K562 (cell line): ENCODE results near the gene PHF5A. TPM values are rescaled to one million over a fixed set of nuclear protein-coding genes. Genes with fewer than 3 reads are reported as not detected.

Experiments
- ATF7 ChIP-seq: fragments of 450-650 bp; IDR thresholded peaks from 2 replicates; pipeline ENCODE4 v1.7.1; 2014; ENCODE audit warnings: mild to moderate bottlenecking, moderate library complexity
- BCL6 ChIP-seq: fragments of 250-450 bp; sonication (Bioruptor Pico); IDR thresholded peaks from 2 replicates; pipeline ENCODE4 v1.4.0; 2020
- CBX8 ChIP-seq: fragments of 200-600 bp; sonication (generic); IDR thresholded peaks from 2 replicates; pipeline ENCODE4 v1.6.1; 2012; ENCODE audit warnings: borderline replicate concordance, mixed run types, low read depth, mild to moderate bottlenecking, moderate library complexity, mixed read lengths, low read length, control low read depth, inconsistent platforms; ENCODE audit not compliant: poor library complexity, severe bottlenecking; ENCODE audit errors: extremely low read depth
- HNRNPUL1 ChIP-seq: fragments of 200-400 bp; formaldehyde crosslinking; IDR thresholded peaks from 2 replicates; pipeline ENCODE4 v1.6.1; 2017; ENCODE audit warnings: low read length
- MAFF ChIP-seq: IDR thresholded peaks from 2 replicates; pipeline ENCODE4 v1.6.1; 2012; ENCODE audit warnings: low read length, improper control_type of control experiment
- MEF2A ChIP-seq: IDR thresholded peaks from 2 replicates; pipeline ENCODE4 v1.6.1; 2011; ENCODE audit warnings: low read depth, mild to moderate bottlenecking, low read length, moderate library complexity; ENCODE audit not compliant: control insufficient read depth
- MEIS2 ChIP-seq: fragments of 450-650 bp; IDR thresholded peaks from 2 replicates; pipeline ENCODE4 v1.6.1; 2014; ENCODE audit warnings: mild to moderate bottlenecking; ENCODE audit not compliant: partially characterized antibody
- MTF1 ChIP-seq: fragments of 250-450 bp; sonication (Bioruptor Pico); IDR thresholded peaks from 2 replicates; pipeline ENCODE4 v1.9.0; 2021; ENCODE audit warnings: moderate library complexity, mild to moderate bottlenecking, inconsistent platforms, borderline replicate concordance
- NONO ChIP-seq, 2 experiments: fragments of 200-400 bp in 1 of 2; fragments of 450-650 bp in 1 of 2; formaldehyde crosslinking in 1 of 2; IDR thresholded peaks; 2 replicates each; pipeline ENCODE4 v1.6.1; 2017; ENCODE audit warnings: low read depth in 2 of 2, mild to moderate bottlenecking in 2 of 2, moderate library complexity in 2 of 2, low read length in 1 of 2
- PCBP1 ChIP-seq: fragments of 200-400 bp; formaldehyde crosslinking; IDR thresholded peaks from 2 replicates; pipeline ENCODE4 v1.6.1; 2018; ENCODE audit warnings: mild to moderate bottlenecking, low read depth, low read length; ENCODE audit not compliant: poor library complexity, severe bottlenecking
- PHB2 ChIP-seq: fragments of 450-650 bp; IDR thresholded peaks from 2 replicates; pipeline ENCODE4 v1.6.1; 2017; ENCODE audit warnings: low read depth
- RFX7 ChIP-seq: fragments of 250-450 bp; sonication (Bioruptor Pico); IDR thresholded peaks from 2 replicates; pipeline ENCODE4 v1.5.1; 2021; ENCODE audit warnings: mild to moderate bottlenecking
- SOX6 ChIP-seq: fragments of 450-650 bp; IDR thresholded peaks from 2 replicates; pipeline ENCODE4 v1.6.1; 2014; ENCODE audit warnings: mild to moderate bottlenecking
- TCF3 ChIP-seq: sonication (generic); formaldehyde crosslinking; IDR thresholded peaks from 2 replicates; pipeline ENCODE4 v1.4.0; 2020; ENCODE audit warnings: mild to moderate bottlenecking, missing genetic modification reagents
- YY1 ChIP-seq, 3 experiments: IDR thresholded peaks; 2 replicates each; pipeline ENCODE4 v1.6.1; 2011; ENCODE audit warnings: low read length in 2 of 3, mild to moderate bottlenecking in 2 of 3, moderate library complexity in 2 of 3, borderline replicate concordance in 1 of 3, control low read depth in 1 of 3, low read depth in 1 of 3; ENCODE audit not compliant: insufficient read depth in 3 of 3, insufficient replicate concordance in 2 of 3, control insufficient read depth in 1 of 3, insufficient read length in 1 of 3; ENCODE audit errors: extremely low read depth in 1 of 3
- ZNF134 ChIP-seq: fragments of 250-450 bp; sonication (Bioruptor Pico); conservative IDR thresholded peaks from 2 replicates; pipeline ENCODE4 v1.4.0; 2020
- polyA plus RNA-seq, 8 experiments: library from polyadenylated mRNA; depleted of rRNA in 4 of 8; stranded (reverse) in 5 of 8; unstranded in 3 of 8; fragments of >200 nt; fragmentation: Nextera tagmentation in 2 of 8; fragmentation: Illumina TruSeq in 1 of 8; extraction: Ambion mirVana in 2 of 8; extraction: Trizol in 1 of 8; gene quantifications; 2 replicates each; pipeline versions ENCODE4 v1.2.1 to v1.2.3, GENCODE V29; 2011 to 2014; ENCODE audit warnings: inconsistent platforms in 1 of 8, missing spikeins in 1 of 8
- total RNA-seq, 7 experiments: library from RNA; depleted of rRNA in 6 of 7; stranded (reverse); fragments of >200 nt in 6 of 7; fragmentation: Illumina TruSeq in 2 of 7; extraction: Trizol in 2 of 7; gene quantifications; 2 replicates each; pipeline versions ENCODE4 v1.2.1 to v1.2.3, GENCODE V29; 2011 to 2021; ENCODE audit warnings: low replicate concordance in 1 of 7
- TF ChIP-seq, protein P1 (sequence below): fragments of 450-650 bp; IDR thresholded peaks from 2 replicates; pipeline ENCODE4 v1.6.1; 2018; ENCODE audit warnings: mild to moderate bottlenecking, low read depth; ENCODE audit not compliant: partially characterized antibody
- TF ChIP-seq, protein P2 (sequence below), 2 experiments: IDR thresholded peaks; 2 replicates each; pipeline ENCODE4 v1.6.1; 2012; ENCODE audit warnings: improper control_type of control experiment in 2 of 2, low read depth in 2 of 2, low read length in 2 of 2, borderline replicate concordance in 1 of 2
- TF ChIP-seq, protein P3 (sequence below): sonication (generic); formaldehyde crosslinking; IDR thresholded peaks from 2 replicates; pipeline ENCODE4 v1.4.0; 2020; ENCODE audit warnings: mild to moderate bottlenecking, missing genetic modification reagents
- TF ChIP-seq, protein P4 (sequence below): fragments of 450-650 bp; conservative IDR thresholded peaks from 2 replicates; pipeline ENCODE4 v1.6.1; 2016; ENCODE audit warnings: missing genetic modification characterization, low read depth, mild to moderate bottlenecking, missing compliant biosample characterization, moderate library complexity

PHF5A gene
- total and polyA plus RNA-seq, 9 of the 15 experiments (the other 6 are each of a cell fraction or from before 2014, with no cell fraction given) = 14.2 to 144 (median 101) TPM

DNA sequence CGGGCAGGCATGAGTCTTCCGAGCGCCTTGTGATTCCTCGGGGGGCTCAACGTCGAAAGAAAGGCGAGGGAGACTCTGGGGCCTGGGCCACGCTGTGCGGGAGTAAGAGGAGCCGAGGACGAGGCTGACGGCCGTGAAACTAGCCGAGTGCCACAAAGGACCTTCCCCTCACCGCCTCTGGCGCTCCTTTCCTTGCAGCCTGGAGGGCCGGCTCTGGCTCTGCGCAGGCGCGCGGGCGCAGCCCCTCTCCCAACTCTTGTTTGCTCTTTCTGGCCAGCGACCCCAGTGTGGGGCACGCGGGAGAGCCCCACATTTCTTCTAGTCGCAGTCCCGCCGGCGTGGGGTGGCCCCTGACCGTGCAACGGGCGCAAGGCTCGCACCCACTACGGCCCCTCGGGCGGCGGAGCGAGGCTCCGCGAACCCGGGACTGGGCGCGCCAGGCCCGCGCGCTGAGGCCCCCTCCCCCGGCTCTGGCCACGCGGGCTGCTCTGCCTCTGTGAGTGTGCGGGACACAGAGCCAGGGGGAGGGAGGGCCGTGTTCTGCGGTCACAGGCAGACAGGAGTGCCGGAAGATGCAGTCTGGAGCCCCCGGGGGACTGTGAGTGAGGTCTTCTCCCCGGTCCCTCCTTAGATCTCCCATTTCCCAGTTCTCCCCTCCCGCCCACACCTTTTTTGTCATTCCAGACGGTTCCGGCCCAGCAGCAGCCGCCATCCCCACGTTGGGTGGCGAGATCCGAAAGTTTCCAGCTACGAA lies 20.9 kb downstream of the PHF5A start (continued):
- TF ChIP-seq, protein P1, sequence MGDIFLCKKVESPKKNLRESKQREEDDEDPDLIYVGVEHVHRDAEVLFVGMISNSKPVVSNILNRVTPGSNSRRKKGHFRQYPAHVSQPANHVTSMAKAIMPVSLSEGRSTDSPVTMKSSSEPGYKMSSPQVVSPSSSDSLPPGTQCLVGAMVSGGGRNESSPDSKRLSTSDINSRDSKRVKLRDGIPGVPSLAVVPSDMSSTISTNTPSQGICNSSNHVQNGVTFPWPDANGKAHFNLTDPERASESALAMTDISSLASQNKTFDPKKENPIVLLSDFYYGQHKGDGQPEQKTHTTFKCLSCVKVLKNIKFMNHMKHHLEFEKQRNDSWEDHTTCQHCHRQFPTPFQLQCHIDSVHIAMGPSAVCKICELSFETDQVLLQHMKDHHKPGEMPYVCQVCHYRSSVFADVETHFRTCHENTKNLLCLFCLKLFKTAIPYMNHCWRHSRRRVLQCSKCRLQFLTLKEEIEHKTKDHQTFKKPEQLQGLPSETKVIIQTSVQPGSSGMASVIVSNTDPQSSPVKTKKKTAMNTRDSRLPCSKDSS = no peak
- TF ChIP-seq SOX6 = no peak
- TF ChIP-seq ATF7 = no peak
- TF ChIP-seq, protein P2, sequence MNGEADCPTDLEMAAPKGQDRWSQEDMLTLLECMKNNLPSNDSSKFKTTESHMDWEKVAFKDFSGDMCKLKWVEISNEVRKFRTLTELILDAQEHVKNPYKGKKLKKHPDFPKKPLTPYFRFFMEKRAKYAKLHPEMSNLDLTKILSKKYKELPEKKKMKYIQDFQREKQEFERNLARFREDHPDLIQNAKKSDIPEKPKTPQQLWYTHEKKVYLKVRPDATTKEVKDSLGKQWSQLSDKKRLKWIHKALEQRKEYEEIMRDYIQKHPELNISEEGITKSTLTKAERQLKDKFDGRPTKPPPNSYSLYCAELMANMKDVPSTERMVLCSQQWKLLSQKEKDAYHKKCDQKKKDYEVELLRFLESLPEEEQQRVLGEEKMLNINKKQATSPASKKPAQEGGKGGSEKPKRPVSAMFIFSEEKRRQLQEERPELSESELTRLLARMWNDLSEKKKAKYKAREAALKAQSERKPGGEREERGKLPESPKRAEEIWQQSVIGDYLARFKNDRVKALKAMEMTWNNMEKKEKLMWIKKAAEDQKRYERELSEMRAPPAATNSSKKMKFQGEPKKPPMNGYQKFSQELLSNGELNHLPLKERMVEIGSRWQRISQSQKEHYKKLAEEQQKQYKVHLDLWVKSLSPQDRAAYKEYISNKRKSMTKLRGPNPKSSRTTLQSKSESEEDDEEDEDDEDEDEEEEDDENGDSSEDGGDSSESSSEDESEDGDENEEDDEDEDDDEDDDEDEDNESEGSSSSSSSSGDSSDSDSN (IDR thresholded peaks at IDR 0.05; ENCODE audit: borderline replicate concordance in 1 of 2, low read depth in 2 of 2, low read length in 2 of 2) = 0 out of 4 replicates have a peak, but pooled peaks of 1 of the 2 experiments have one; percentile 48
- no peak for TF ChIP-seq TCF3 (CRISPR knock-in tag)
- TF ChIP-seq, protein P3, sequence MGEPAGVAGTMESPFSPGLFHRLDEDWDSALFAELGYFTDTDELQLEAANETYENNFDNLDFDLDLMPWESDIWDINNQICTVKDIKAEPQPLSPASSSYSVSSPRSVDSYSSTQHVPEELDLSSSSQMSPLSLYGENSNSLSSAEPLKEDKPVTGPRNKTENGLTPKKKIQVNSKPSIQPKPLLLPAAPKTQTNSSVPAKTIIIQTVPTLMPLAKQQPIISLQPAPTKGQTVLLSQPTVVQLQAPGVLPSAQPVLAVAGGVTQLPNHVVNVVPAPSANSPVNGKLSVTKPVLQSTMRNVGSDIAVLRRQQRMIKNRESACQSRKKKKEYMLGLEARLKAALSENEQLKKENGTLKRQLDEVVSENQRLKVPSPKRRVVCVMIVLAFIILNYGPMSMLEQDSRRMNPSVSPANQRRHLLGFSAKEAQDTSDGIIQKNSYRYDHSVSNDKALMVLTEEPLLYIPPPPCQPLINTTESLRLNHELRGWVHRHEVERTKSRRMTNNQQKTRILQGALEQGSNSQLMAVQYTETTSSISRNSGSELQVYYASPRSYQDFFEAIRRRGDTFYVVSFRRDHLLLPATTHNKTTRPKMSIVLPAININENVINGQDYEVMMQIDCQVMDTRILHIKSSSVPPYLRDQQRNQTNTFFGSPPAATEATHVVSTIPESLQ (CRISPR knock-in tag) = no peak
- TF ChIP-seq, protein P4, sequence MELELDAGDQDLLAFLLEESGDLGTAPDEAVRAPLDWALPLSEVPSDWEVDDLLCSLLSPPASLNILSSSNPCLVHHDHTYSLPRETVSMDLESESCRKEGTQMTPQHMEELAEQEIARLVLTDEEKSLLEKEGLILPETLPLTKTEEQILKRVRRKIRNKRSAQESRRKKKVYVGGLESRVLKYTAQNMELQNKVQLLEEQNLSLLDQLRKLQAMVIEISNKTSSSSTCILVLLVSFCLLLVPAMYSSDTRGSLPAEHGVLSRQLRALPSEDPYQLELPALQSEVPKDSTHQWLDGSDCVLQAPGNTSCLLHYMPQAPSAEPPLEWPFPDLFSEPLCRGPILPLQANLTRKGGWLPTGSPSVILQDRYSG (tag) = no peak
- TF ChIP-seq PCBP1 = peak; percentile 36
- no peak for TF ChIP-seq ZNF134 (CRISPR knock-in tag)
- no peak for TF ChIP-seq MTF1
- TF ChIP-seq YY1 (IDR thresholded peaks at IDR 0.05; ENCODE audit: borderline replicate concordance in 1 of 3, control insufficient read depth in 1 of 3, extremely low read depth in 1 of 3, insufficient read depth in 3 of 3, insufficient read length in 1 of 3, insufficient replicate concordance in 2 of 3, low read depth in 1 of 3, low read length in 2 of 3) = no peak
- TF ChIP-seq BCL6 (CRISPR knock-in tag) = no peak
- TF ChIP-seq HNRNPUL1 = no peak
- TF ChIP-seq RFX7 (CRISPR knock-in tag) = no peak
- no peak; a peak in 1 of 4 replicates for TF ChIP-seq NONO (IDR thresholded peaks at IDR 0.05; ENCODE audit: low read depth in 2 of 2, low read length in 1 of 2)
- no peak for TF ChIP-seq CBX8
- peak; percentile 57 for TF ChIP-seq MEIS2
- TF ChIP-seq MEF2A = no peak
- 0 out of 2 replicates have a peak, but pooled peaks have one; percentile 30 for TF ChIP-seq PHB2
- no peak for TF ChIP-seq MAFF
